ENCODE results near the gene MRPS16. TPM values are rescaled to one million over a fixed set of nuclear protein-coding genes. Genes with fewer than 3 reads are reported as not detected.

The MRPS16 gene
- total and polyA plus RNA-seq, 9 of the 15 experiments (the other 6 are each of a cell fraction or from before 2014, with no cell fraction given): 65.0 to 239 (median 146) TPM

- intact Hi-C loops (cut with micrococcal nuclease): loop anchor here (1.0 kb wide), 1 partner anchor 381 kb away; no protein-coding TSS in a partner anchor
- Histone ChIP-seq H3K27me3 (ENCODE audit: control insufficient read depth in 2 of 2, insufficient read depth in 2 of 2, low read length in 2 of 2) (no peaks in the 10 kb centered on the region), H2AFZ (ENCODE audit: low read depth, low read length) (no peak overlapping the region), H3K4me1 (replicated peaks in 1 of 2; ENCODE audit: control insufficient read depth in 2 of 2, insufficient read depth in 2 of 2, low read length in 2 of 2) (peaks cover 0 to 7% of the 10 kb centered on the region in 2 experiments; a peak in 2 of 5 replicates), H3K27ac (ENCODE audit: extremely low read depth, low read depth, low read length) (no peak overlapping the region; the same call in 2 of the 3 replicates), H3K4me2 (ENCODE audit: insufficient read depth, low read length) (no peak overlapping the region), H3K9ac (ENCODE audit: insufficient read depth in 1 of 2, low read depth in 2 of 2, low read length in 2 of 2) (no peak overlapping the region), H3K9me1 (ENCODE audit: control insufficient read depth, insufficient read depth, low read length) (no peaks in the 10 kb centered on the region), H3K79me2 (ENCODE audit: control insufficient read depth, insufficient read depth, low read length) (no peaks in the 10 kb centered on the region), H3K4me3 (no peak overlapping the region), H3K9me3 (replicated peaks; ENCODE audit: control insufficient read depth, insufficient read depth, low read depth, low read length) (peaks cover 10% of the 10 kb centered on the region; the same call in 1 of the 2 replicates), H3K36me3 (ENCODE audit: control insufficient read depth, insufficient read depth, low read length) (no peaks in the 10 kb centered on the region), H4K20me1 (replicated peaks; ENCODE audit: control insufficient read depth, insufficient read depth, low read length) (no peaks in the 10 kb centered on the region)
- TF ChIP-seq SMAD4 (CRISPR knock-in tag; conservative IDR thresholded peaks at IDR 0.05) (0 out of 2 replicates have a peak, but pooled peaks have one; percentile 16), ZNF24 (IDR thresholded peaks at IDR 0.05) (peak; percentile 93), ZFX (CRISPR knock-in tag; IDR thresholded peaks at IDR 0.05) (no peak)
- FAIRE-seq (no peak), ATAC-seq (no peak), DNase-seq (ENCODE audit: extremely low read depth in 1 of 4, low spot score in 3 of 4) (no peak)
- no TSS peak for BruUV-seq (replicated peaks)
- WGBS (ENCODE audit: insufficient coverage, low coverage, missing lambda C conversion rate): 52% methylated on average over 5 of the region's 5 CpGs
- in situ Hi-C loops (cut with MboI): no loop called here
- POLR2A ChIA-PET: interaction anchor here (1.8 to 4.1 kb wide), 2 partner anchors 11 to 16 kb away, joined by 9 to 26 read pairs; partner anchors contain the start of genes DNAJC9 and MRPS16
- CTCF ChIA-PET (ENCODE audit: low intra/inter-chr PET ratio): interaction anchor here (1.1 to 2.1 kb wide), 2 partner anchors 379 to 381 kb away, joined by 4 to 13 read pairs; no protein-coding TSS in a partner anchor
Measured at GRCh38 chr10:73262880-73263555, 10.6 kb upstream of the MRPS16 start.

GRCh38 chr10:73262105-73262730 is 9.8 kb upstream of the MRPS16 start:
- no peaks in the 10 kb centered on the region for H3K9me1 ChIP-seq (ENCODE audit: control insufficient read depth, insufficient read depth, low read length)
- no TSS peak for BruUV-seq (replicated peaks)
- ATAC-seq (peak; percentile 92), DNase-seq (ENCODE audit: extremely low read depth in 1 of 4, low spot score in 3 of 4) (peak in 3 of 4 experiments; percentile 27 to 70 (median 47)), FAIRE-seq (no peak)
- H3K79me2 ChIP-seq (ENCODE audit: control insufficient read depth, insufficient read depth, low read length): no peaks in the 10 kb centered on the region
- no peak overlapping the region for H3K4me2 ChIP-seq (ENCODE audit: insufficient read depth, low read length)
- peak overlapping the region; percentile 10; the same call in 1 of the 2 replicates for H2AFZ ChIP-seq (ENCODE audit: low read depth, low read length)
- in situ Hi-C loops (cut with MboI) (no loop called here), intact Hi-C loops (cut with micrococcal nuclease) (no loop called here)
- no peak overlapping the region for H3K4me3 ChIP-seq
- ChIA-PET CTCF (ENCODE audit: low intra/inter-chr PET ratio) (no interaction called here), POLR2A (interaction anchor here (0.8 to 4.1 kb wide), 2 partner anchors 10 to 15 kb away, joined by 3 to 26 read pairs; partner anchors contain the start of genes DNAJC9 and MRPS16)
- H3K4me1 ChIP-seq (replicated peaks in 1 of 2; ENCODE audit: control insufficient read depth in 2 of 2, insufficient read depth in 2 of 2, low read length in 2 of 2): peaks cover 0 to 7% of the 10 kb centered on the region in 2 experiments; a peak in 2 of 5 replicates
- no peaks in the 10 kb centered on the region for H3K27me3 ChIP-seq (ENCODE audit: control insufficient read depth in 2 of 2, insufficient read depth in 2 of 2, low read length in 2 of 2)
- H3K36me3 ChIP-seq (ENCODE audit: control insufficient read depth, insufficient read depth, low read length): no peaks in the 10 kb centered on the region
- no peak overlapping the region for H3K9ac ChIP-seq (ENCODE audit: insufficient read depth in 1 of 2, low read depth in 2 of 2, low read length in 2 of 2)
- no peaks in the 10 kb centered on the region for H4K20me1 ChIP-seq (replicated peaks; ENCODE audit: control insufficient read depth, insufficient read depth, low read length)
- WGBS (ENCODE audit: insufficient coverage, low coverage, missing lambda C conversion rate): 17% methylated on average over 4 of the region's 4 CpGs
- peaks cover 10% of the 10 kb centered on the region; the same call in 1 of the 2 replicates for H3K9me3 ChIP-seq (replicated peaks; ENCODE audit: control insufficient read depth, insufficient read depth, low read depth, low read length)
- H3K27ac ChIP-seq (ENCODE audit: extremely low read depth, low read depth, low read length): peak overlapping the region; percentile 41; the same call in 1 of the 3 replicates
- peak in 1 of 2 experiments; percentile 33; a peak in 1 of 4 replicates for TF ChIP-seq ARNT (IDR thresholded peaks at IDR 0.05)
- peak; percentile 93; the same call in 1 of the 2 replicates for TF ChIP-seq MYNN (IDR thresholded peaks at IDR 0.05)
- no peak for TF ChIP-seq MYNN (CRISPR knock-in tag; IDR thresholded peaks at IDR 0.05)
- peak; percentile 57 for TF ChIP-seq CREM (IDR thresholded peaks at IDR 0.05; ENCODE audit: low read depth)
- no peak for TF ChIP-seq ZNF518B (CRISPR knock-in tag; IDR thresholded peaks at IDR 0.05)
- TF ChIP-seq SMARCC2 (IDR thresholded peaks at IDR 0.05; ENCODE audit: low read depth): peak; percentile 91; the same call in 1 of the 2 replicates
- peak; percentile 94 for TF ChIP-seq DPF2 (IDR thresholded peaks at IDR 0.05)
- peak; percentile 95 for TF ChIP-seq SMARCA4 (IDR thresholded peaks at IDR 0.05)
- TF ChIP-seq RNF2 (IDR thresholded peaks at IDR 0.05): peak; percentile 55; the same call in 1 of the 2 replicates
- TF ChIP-seq NCOR1 (IDR thresholded peaks at IDR 0.05): peak; percentile 17; the same call in 1 of the 2 replicates
